Common myeloid progenitor, CD34-positive (primary cell): Measurements from ENCODE around the gene CHSY1.
A peak's percentile ranks its signal among the peaks of the same experiment; 100 is the strongest.
"Not testable (repeated sequence)": the region's sequence is repeated elsewhere in the genome, so short reads cannot be mapped to it uniquely, and the experiment has no call there.

Experiments used
- CTCF ChIA-PET: fragments of 350-600 bp; sonication (Branson Sonifier 250); formaldehyde crosslinking; loops from one replicate; lab custom pipeline; 2021; ENCODE audit warnings: antibody characterized with exemption; lab: Charles Lee
- POLR2A ChIA-PET: fragments of 350-600 bp; sonication (Branson Sonifier 250); formaldehyde crosslinking; loops from one replicate; lab custom pipeline; 2021; ENCODE audit warnings: antibody characterized with exemption; lab: Charles Lee
- DNase-seq, 3 donors: peaks; one replicate each; pipeline versions ENCODE4 v3.0.0 to v3.0.0-alpha.2; 2013
- H3K27ac ChIP-seq, 2 experiments: 1 replicate in 1 of 2; 2 replicates in 1 of 2; pipeline ENCODE4 v1.7.0; 2013; ENCODE audit warnings: inconsistent platforms in 2 of 2, low read length in 2 of 2, mild to moderate bottlenecking in 2 of 2, low read depth in 1 of 2, moderate library complexity in 1 of 2; ENCODE audit not compliant: severe bottlenecking in 2 of 2, insufficient read depth in 1 of 2, poor library complexity in 1 of 2
- H3K27me3 ChIP-seq, 5 experiments: replicated peaks in 2 of 5; 1 replicate in 3 of 5; 2 replicates in 2 of 5; pipeline versions ENCODE4 v1.6.1 to v1.7.0; 2013; ENCODE audit warnings: low read length in 4 of 5, mild to moderate bottlenecking in 2 of 5, moderate library complexity in 2 of 5, inconsistent platforms in 1 of 5; ENCODE audit not compliant: insufficient read depth in 5 of 5, control insufficient read depth in 4 of 5
- H3K36me3 ChIP-seq, 4 experiments: 1 replicate in 2 of 4; 2 replicates in 2 of 4; pipeline versions ENCODE4 v1.6.1 to v1.7.0; 2013; ENCODE audit warnings: low read length in 3 of 4, control low read depth in 1 of 4, mild to moderate bottlenecking in 1 of 4; ENCODE audit not compliant: control insufficient read depth in 4 of 4, insufficient read depth in 4 of 4
- H3K4me1 ChIP-seq, 4 experiments: 1 replicate in 3 of 4; 2 replicates in 1 of 4; pipeline versions ENCODE4 v1.6.1 to v1.7.1; 2013; ENCODE audit warnings: low read length in 3 of 4, mild to moderate bottlenecking in 3 of 4, control low read depth in 1 of 4, inconsistent platforms in 1 of 4, moderate library complexity in 1 of 4; ENCODE audit not compliant: control insufficient read depth in 4 of 4, insufficient read depth in 4 of 4; ENCODE audit errors: control extremely low read depth in 1 of 4
- H3K4me3 ChIP-seq, 7 experiments: 1 replicate in 4 of 7; 2 replicates in 3 of 7; pipeline versions ENCODE4 v1.5.1 to v1.7.0; 2013; ENCODE audit warnings: mild to moderate bottlenecking in 7 of 7, low read length in 6 of 7, moderate library complexity in 6 of 7, inconsistent platforms in 2 of 7, low read depth in 2 of 7, control low read depth in 1 of 7; ENCODE audit not compliant: insufficient read depth in 4 of 7, control insufficient read depth in 1 of 7; ENCODE audit errors: extremely low read depth in 1 of 7
- H3K9me3 ChIP-seq, 5 experiments: 1 replicate in 4 of 5; 2 replicates in 1 of 5; pipeline versions ENCODE4 v1.6.1 to v1.7.1; 2013; ENCODE audit warnings: low read length in 4 of 5, mild to moderate bottlenecking in 2 of 5, inconsistent platforms in 1 of 5, low read depth in 1 of 5, moderate library complexity in 1 of 5; ENCODE audit not compliant: control insufficient read depth in 4 of 5, insufficient read depth in 2 of 5; ENCODE audit errors: control extremely low read depth in 1 of 5
- WGBS: methylation state at CpG from one replicate; pipeline ENCODE4 v1.1.5; 2013; ENCODE audit not compliant: insufficient coverage; 5-methylcytosine and 5-hydroxymethylcytosine counted together

CHSY1 gene

DNA sequence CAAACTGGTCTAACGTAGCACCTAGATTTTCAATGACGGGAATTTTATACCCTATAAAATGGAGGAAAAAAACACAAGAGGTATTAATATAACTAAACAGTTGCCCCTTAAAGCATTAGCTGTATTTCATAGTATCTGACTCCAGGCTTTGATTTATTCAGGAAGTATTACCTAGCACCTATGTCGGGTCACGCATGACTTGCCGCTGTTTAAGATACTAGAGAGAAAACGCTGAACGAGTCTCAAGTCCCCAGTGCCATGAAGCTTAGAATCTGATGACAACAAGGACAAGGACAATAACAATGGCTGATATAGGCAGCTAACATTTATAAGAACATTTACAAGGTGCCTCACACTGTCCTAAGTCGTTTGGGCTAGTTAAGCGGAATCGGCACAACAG, 41.3 kb upstream of the CHSY1 start:
- H3K4me3 ChIP-seq: peak overlapping the region in 4 of 7 experiments; percentile 91 to 96 (median 96)
- peaks cover 13 to 29% (median 25%) of the 10 kb centered on the region in 4 experiments for H3K4me1 ChIP-seq
- no peaks in the 10 kb centered on the region for H3K9me3 ChIP-seq
- DNase-seq: no peak
- WGBS: 88% methylated on average over 8 of the region's 10 CpGs
- peak overlapping the region in 1 of 2 experiments; percentile 95 for H3K27ac ChIP-seq
- no peaks in the 10 kb centered on the region for H3K27me3 ChIP-seq
- CTCF ChIA-PET: interaction anchor here (1.0 to 4.5 kb wide), 8 partner anchors 11 to 362 kb away, joined by 3 to 27 read pairs (median 3); no protein-coding TSS in a partner anchor
- POLR2A ChIA-PET: no interaction called here
- peaks cover 4 to 28% (median 13%) of the 10 kb centered on the region in 4 experiments for H3K36me3 ChIP-seq

DNA sequence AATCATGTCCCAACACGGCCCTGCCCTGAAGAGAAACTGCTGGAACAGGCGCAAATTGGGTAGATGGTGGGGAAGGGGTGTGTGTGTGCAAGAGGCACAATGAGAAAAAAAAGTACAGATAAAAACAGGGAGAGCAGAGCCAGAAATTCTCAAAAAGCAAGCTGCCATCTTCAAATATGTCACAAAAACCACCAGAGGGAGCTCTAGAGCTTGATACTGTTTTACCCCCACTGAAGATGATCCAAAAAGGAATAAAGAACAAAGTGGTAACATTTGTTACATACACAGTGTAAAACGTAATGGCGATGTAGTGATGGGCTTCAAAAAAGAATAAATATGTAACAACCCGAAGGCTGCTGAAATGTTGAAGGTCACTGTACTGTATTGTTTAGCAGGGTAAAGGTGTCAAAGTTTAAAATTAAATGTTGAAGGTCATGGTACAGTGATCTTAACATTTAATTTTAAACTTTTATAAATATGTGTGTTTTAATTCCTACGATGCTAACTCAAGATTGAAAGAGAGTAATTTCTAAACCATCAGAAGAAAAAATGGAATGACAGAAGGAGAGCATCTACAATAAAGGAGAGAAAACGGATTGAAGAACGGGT, 37.2 kb upstream of the CHSY1 start:
- peaks cover 20 to 63% (median 37%) of the 10 kb centered on the region in 4 experiments for H3K36me3 ChIP-seq

DNA sequence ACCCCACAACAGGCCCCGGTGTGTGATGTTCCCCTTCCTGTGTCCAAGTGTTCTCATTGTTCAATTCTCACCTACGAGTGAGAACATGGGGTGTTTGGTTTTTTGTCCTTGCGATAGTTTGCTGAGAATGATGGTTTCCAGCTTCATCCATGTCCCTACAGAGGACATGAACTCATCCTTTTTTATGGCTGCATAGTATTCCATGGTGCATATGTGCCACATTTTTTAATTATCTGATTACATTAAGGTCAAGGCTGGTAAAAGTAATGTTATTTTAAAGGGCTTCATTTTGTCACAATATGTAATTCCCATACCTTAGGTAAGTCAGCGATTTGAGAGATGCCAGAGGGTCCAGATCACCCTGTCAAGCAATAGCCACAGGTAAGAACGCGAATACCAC, 35.5 kb upstream of the CHSY1 start:
- POLR2A ChIA-PET: interaction anchor here (1.3 kb wide), 1 partner anchor 11 kb away, joined by 3 read pairs; no protein-coding TSS in a partner anchor
- H3K4me1 ChIP-seq, DNase-seq, H3K27me3 ChIP-seq, H3K4me3 ChIP-seq, H3K9me3 ChIP-seq, H3K27ac ChIP-seq: not testable (repeated sequence)
- H3K36me3 ChIP-seq: peaks cover 20 to 77% (median 44%) of the 10 kb centered on the region in 4 experiments
- WGBS: 96% methylated on average over 4 of the region's 6 CpGs
- CTCF ChIA-PET: interaction anchor here (1.0 to 4.7 kb wide), 7 partner anchors 8 to 367 kb away, joined by 3 to 54 read pairs (median 5); no protein-coding TSS in a partner anchor

More for the DNA sequence above, 37.2 kb upstream of the CHSY1 start:
- Histone ChIP-seq H3K9me3 (no peaks in the 10 kb centered on the region), H3K27me3 (no peaks in the 10 kb centered on the region), H3K27ac (no peak overlapping the region), H3K4me3 (no peak overlapping the region), H3K4me1 (peaks cover 3 to 18% (median 12%) of the 10 kb centered on the region in 4 experiments)
- POLR2A ChIA-PET: no interaction called here
- CTCF ChIA-PET: interaction anchor here (0.6 to 4.7 kb wide), 18 partner anchors 9 to 406 kb away, joined by 3 to 54 read pairs (median 4); no protein-coding TSS in a partner anchor
- peak; percentile 74 to 89 (median 84) for DNase-seq
- WGBS: 85% methylated on average over 5 of the region's 8 CpGs

GRCh38 chr15:101286471-101287114, 34.7 kb upstream of the CHSY1 start:
- Histone ChIP-seq H3K9me3 (no peaks in the 10 kb centered on the region), H3K27ac (no peak overlapping the region), H3K4me1 (peaks cover 0 to 4% (median 0%) of the 10 kb centered on the region in 4 experiments), H3K36me3 (peaks cover 24 to 77% (median 47%) of the 10 kb centered on the region in 4 experiments), H3K4me3 (peak overlapping the region in 1 of 7 experiments; percentile 24), H3K27me3 (no peaks in the 10 kb centered on the region)
- ChIA-PET CTCF (interaction anchor here (0.6 to 4.7 kb wide), 5 partner anchors 10 to 367 kb away, joined by 3 to 23 read pairs (median 5); no protein-coding TSS in a partner anchor), POLR2A (interaction anchor here (1.3 kb wide), 1 partner anchor 11 kb away, joined by 3 read pairs; no protein-coding TSS in a partner anchor)
- DNase-seq: peak in 1 of 3 donors; percentile 40
- WGBS: 63% methylated on average over 2 of the region's 9 CpGs

DNA sequence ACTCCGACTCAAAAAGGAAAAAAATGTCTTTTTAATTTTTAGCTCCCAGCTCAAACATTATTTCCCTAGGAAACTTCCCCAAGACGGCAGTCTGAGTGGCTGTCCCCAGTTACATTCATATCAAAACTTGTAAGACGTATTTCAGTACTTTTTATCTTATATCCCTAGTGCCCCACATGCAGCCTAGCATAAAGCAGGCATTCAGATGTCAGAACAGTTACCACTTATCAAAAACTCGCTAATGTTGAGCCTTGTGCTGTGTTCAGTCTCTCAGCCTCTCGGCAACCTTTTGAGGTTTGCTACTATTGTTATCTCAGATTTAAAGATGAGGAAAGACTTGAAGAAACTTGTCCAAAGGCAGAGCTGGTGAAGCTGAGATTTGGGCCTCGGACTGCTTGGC, 32.1 kb upstream of the CHSY1 start:
- Histone ChIP-seq H3K4me1 (peaks cover 0 to 4% (median 0%) of the 10 kb centered on the region in 4 experiments), H3K9me3 (no peaks in the 10 kb centered on the region), H3K27ac (no peak overlapping the region), H3K36me3 (peaks cover 25 to 77% (median 52%) of the 10 kb centered on the region in 4 experiments), H3K4me3 (no peak overlapping the region), H3K27me3 (no peaks in the 10 kb centered on the region)
- 100% methylated on average over 2 of the region's 6 CpGs for WGBS
- ChIA-PET POLR2A (no interaction called here), CTCF (interaction anchor here (1.9 kb wide), 1 partner anchor 10 kb away, joined by 6 read pairs; no protein-coding TSS in a partner anchor)
- DNase-seq: no peak

- CTCF ChIA-PET: interaction anchor here (3.2 kb wide), 1 partner anchor 9 kb away, joined by 25 read pairs; no protein-coding TSS in a partner anchor
- Histone ChIP-seq H3K36me3 (peaks cover 10 to 49% (median 30%) of the 10 kb centered on the region in 4 experiments), H3K4me3 (no peak overlapping the region), H3K27me3 (no peaks in the 10 kb centered on the region), H3K27ac (no peak overlapping the region), H3K4me1 (peaks cover 5 to 16% (median 14%) of the 10 kb centered on the region in 4 experiments), H3K9me3 (no peaks in the 10 kb centered on the region)
- POLR2A ChIA-PET: no interaction called here
- 100% methylated on average over 1 of the region's 2 CpGs for WGBS
- no peak for DNase-seq
Measured at GRCh38 chr15:101280007-101280406, 28.2 kb upstream of the CHSY1 start.
